Measurements from ENCODE around the gene NT5C2. TPM values are rescaled to one million over a fixed set of nuclear protein-coding genes. Genes with fewer than 3 reads are reported as not detected.

NT5C2 gene
- total RNA-seq, 1 experiment from 2014 or later, result 70.0 TPM

DNA sequence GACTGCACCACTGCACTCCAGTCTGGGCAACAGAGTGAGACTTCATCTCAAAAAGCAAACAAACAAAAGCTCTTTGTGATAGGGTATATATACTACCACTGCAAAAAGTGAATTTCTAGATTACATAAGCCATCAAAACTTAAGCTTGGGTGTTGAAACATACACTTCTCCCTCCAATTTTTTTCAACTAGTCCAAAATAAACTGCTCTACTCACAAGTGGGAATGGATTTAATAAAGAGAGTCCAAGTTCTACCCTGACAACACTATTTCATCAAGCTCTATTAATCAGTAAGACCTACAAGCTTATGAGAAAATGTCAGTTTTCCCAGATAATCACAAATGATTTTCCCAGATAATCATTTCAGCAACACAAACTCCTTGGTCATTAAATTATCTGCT, 82.7 kb downstream of the NT5C2 start:
- intact Hi-C loops (cut with micrococcal nuclease; ENCODE audit: unreplicated experiment), result loop anchor here (10.0 kb wide), 1 partner anchor 134 kb away; the partner anchor contains the start of gene RPEL1
- TF ChIP-seq, protein P1, sequence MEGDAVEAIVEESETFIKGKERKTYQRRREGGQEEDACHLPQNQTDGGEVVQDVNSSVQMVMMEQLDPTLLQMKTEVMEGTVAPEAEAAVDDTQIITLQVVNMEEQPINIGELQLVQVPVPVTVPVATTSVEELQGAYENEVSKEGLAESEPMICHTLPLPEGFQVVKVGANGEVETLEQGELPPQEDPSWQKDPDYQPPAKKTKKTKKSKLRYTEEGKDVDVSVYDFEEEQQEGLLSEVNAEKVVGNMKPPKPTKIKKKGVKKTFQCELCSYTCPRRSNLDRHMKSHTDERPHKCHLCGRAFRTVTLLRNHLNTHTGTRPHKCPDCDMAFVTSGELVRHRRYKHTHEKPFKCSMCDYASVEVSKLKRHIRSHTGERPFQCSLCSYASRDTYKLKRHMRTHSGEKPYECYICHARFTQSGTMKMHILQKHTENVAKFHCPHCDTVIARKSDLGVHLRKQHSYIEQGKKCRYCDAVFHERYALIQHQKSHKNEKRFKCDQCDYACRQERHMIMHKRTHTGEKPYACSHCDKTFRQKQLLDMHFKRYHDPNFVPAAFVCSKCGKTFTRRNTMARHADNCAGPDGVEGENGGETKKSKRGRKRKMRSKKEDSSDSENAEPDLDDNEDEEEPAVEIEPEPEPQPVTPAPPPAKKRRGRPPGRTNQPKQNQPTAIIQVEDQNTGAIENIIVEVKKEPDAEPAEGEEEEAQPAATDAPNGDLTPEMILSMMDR (IDR thresholded peaks at IDR 0.05; ENCODE audit: unreplicated experiment), result no peak
- BruUV-seq (replicated peaks), result no TSS peak
- Mint-ChIP-seq H3K4me1 (ENCODE audit: low read depth, unreplicated experiment) (no peaks in the 10 kb centered on the region), H3K9me3 (ENCODE audit: low read depth, unreplicated experiment) (no peaks in the 10 kb centered on the region), H3K27me3 (ENCODE audit: unreplicated experiment) (no peaks in the 10 kb centered on the region), H3K27ac (ENCODE audit: unreplicated experiment) (no peak overlapping the region), H3K4me3 (ENCODE audit: low read depth, unreplicated experiment) (no peak overlapping the region), H3K36me3 (ENCODE audit: insufficient read depth, unreplicated experiment) (peaks cover 8% of the 10 kb centered on the region)
- DNase-seq, result no peak
- CTCF ChIA-PET, result no interaction called here

DNA sequence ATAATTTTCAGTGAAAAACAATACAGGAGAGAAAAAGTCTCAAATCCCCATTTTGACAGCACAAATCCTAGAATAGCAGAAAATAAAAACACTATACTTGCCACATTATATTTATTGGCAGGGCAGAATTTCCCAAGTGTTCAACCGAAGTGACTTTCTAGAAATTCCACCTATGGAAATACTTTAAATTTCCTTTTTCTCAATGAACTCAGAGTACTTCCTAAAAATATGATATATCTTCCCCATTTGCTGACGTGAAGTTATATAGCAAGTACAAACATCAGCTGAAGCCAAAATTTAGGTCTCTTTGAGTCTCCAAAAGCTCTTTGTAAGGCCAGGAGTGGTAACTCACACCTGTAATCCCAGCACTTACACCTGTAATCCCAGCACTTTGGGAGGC, 83.3 kb downstream of the NT5C2 start:
- DNase-seq, result no peak
- no peaks in the 10 kb centered on the region for H3K4me1 Mint-ChIP-seq (ENCODE audit: low read depth, unreplicated experiment)
- CTCF ChIA-PET, result no interaction called here
- H3K27me3 Mint-ChIP-seq (ENCODE audit: unreplicated experiment), result no peaks in the 10 kb centered on the region
- BruUV-seq (replicated peaks), result no TSS peak
- TF ChIP-seq, protein P1 (IDR thresholded peaks at IDR 0.05; ENCODE audit: unreplicated experiment), result no peak
- H3K36me3 Mint-ChIP-seq (ENCODE audit: insufficient read depth, unreplicated experiment), result peaks cover 8% of the 10 kb centered on the region
- H3K4me3 Mint-ChIP-seq (ENCODE audit: low read depth, unreplicated experiment), result no peak overlapping the region
- no peak overlapping the region for H3K27ac Mint-ChIP-seq (ENCODE audit: unreplicated experiment)
- H3K9me3 Mint-ChIP-seq (ENCODE audit: low read depth, unreplicated experiment), result no peaks in the 10 kb centered on the region
- intact Hi-C loops (cut with micrococcal nuclease; ENCODE audit: unreplicated experiment), result loop anchor here (10.0 kb wide), 1 partner anchor 135 kb away; the partner anchor contains the start of gene RPEL1

DNA sequence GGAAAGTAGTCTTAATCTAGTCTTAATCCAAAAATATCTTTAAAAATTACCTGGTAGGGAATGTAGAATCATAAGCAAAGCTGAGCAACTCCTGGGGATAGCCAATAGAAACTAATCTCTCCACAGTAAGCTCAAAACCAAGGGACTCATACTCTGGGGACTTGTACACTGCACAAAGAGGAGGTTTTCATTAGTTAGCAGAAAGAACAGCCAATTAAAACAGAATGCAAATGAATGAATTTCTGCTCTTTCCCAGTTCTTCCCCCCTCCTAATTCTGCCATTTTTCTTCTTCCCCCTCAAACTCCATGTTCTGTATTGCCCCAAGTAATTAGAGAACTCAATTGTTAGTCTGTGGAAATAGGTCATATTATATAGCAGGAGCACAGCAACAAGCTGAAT, 86.5 kb downstream of the NT5C2 start:
- peaks cover 8% of the 10 kb centered on the region for H3K36me3 Mint-ChIP-seq (ENCODE audit: insufficient read depth, unreplicated experiment)
- intact Hi-C loops (cut with micrococcal nuclease; ENCODE audit: unreplicated experiment), result no loop called here
- BruUV-seq (replicated peaks), result no TSS peak
- DNase-seq, result no peak
- no peaks in the 10 kb centered on the region for H3K4me1 Mint-ChIP-seq (ENCODE audit: low read depth, unreplicated experiment)
- CTCF ChIA-PET, result interaction anchor here (0.9 to 1.2 kb wide), 2 partner anchors 47 to 132 kb away, joined by 3 to 4 read pairs; no protein-coding TSS in a partner anchor
- H3K27ac Mint-ChIP-seq (ENCODE audit: unreplicated experiment), result no peak overlapping the region
- H3K4me3 Mint-ChIP-seq (ENCODE audit: low read depth, unreplicated experiment), result no peak overlapping the region
- no peaks in the 10 kb centered on the region for H3K27me3 Mint-ChIP-seq (ENCODE audit: unreplicated experiment)
- TF ChIP-seq, protein P1 (IDR thresholded peaks at IDR 0.05; ENCODE audit: unreplicated experiment), result no peak
- H3K9me3 Mint-ChIP-seq (ENCODE audit: low read depth, unreplicated experiment), result no peaks in the 10 kb centered on the region

DNA sequence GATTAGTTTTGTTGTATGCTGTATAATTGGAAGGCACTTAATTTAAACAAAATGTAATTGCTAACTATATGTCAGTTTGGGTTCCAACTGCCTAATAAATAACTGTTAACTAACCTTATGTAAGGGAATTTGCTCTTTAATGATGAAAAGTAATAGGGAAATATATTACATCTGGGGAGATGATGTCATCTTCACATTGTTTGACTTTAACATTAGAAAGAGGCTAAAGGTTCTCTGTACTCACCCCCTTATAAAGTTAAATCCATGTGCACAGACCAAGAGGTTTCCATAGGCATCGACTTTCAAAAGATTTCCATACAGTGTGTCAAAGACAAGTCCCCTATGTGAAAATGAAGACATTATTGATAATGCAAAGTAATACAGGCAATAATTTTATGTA, 87.6 kb downstream of the NT5C2 start:
- intact Hi-C loops (cut with micrococcal nuclease; ENCODE audit: unreplicated experiment), result no loop called here
- Mint-ChIP-seq H3K4me3 (ENCODE audit: low read depth, unreplicated experiment) (no peak overlapping the region), H3K9me3 (ENCODE audit: low read depth, unreplicated experiment) (no peaks in the 10 kb centered on the region)

More for the DNA sequence above, 87.6 kb downstream of the NT5C2 start:
- Mint-ChIP-seq H3K27ac (ENCODE audit: unreplicated experiment) (no peak overlapping the region), H3K36me3 (ENCODE audit: insufficient read depth, unreplicated experiment) (peaks cover 8% of the 10 kb centered on the region), H3K4me1 (ENCODE audit: low read depth, unreplicated experiment) (no peaks in the 10 kb centered on the region), H3K27me3 (ENCODE audit: unreplicated experiment) (no peaks in the 10 kb centered on the region)
- DNase-seq, result no peak
- no TSS peak for BruUV-seq (replicated peaks)
- TF ChIP-seq, protein P1 (IDR thresholded peaks at IDR 0.05; ENCODE audit: unreplicated experiment), result no peak
- CTCF ChIA-PET, result interaction anchor here (1.2 kb wide), 1 partner anchor 48 kb away, joined by 4 read pairs; no protein-coding TSS in a partner anchor
